PC-9 (cell line): ENCODE measurements around the gene ZNF407. TPM values are rescaled to one million over a fixed set of nuclear protein-coding genes. Genes with fewer than 3 reads are reported as not detected.

Source experiments
- BruUV-seq: library from RNA; stranded (reverse); fragments of 400-500 nt; replicated peaks from 2 replicates; lab custom pipeline; 2021; lab: Mats Ljungman, UMichigan
- CTCF ChIA-PET: fragments of 300-600 bp; sonication (Branson Sonifier 250); formaldehyde crosslinking; loops from one replicate; lab custom pipeline; 2022; ENCODE audit warnings: antibody characterized with exemption; lab: Charles Lee
- POLR2A ChIA-PET: fragments of 300-600 bp; sonication (Branson Sonifier 250); formaldehyde crosslinking; loops from one replicate; lab custom pipeline; 2022; ENCODE audit warnings: antibody characterized with exemption; ENCODE audit not compliant: unreplicated experiment; lab: Charles Lee
- DNase-seq, 2 experiments: peaks; one replicate each; pipeline versions ENCODE4 v3.0.0 to v3.0.0-alpha.2; 2015 to 2022; ENCODE audit warnings: mixed read lengths in 1 of 2
- H2AFZ ChIP-seq: fragments of 200-600 bp; sonication (generic); 2 replicates; pipeline ENCODE4 v1.8.1; 2017; ENCODE audit warnings: antibody characterized with exemption
- H3F3A ChIP-seq: fragments of 200-600 bp; sonication (generic); 2 replicates; pipeline ENCODE4 v1.8.1; 2017; ENCODE audit warnings: antibody characterized with exemption, mild to moderate bottlenecking, low read depth; ENCODE audit not compliant: insufficient read depth
- H3K27ac ChIP-seq: fragments of 200-600 bp; sonication (generic); 2 replicates; pipeline ENCODE4 v1.6.1; 2016; ENCODE audit warnings: mixed run types
- H3K27me3 ChIP-seq: fragments of 200-600 bp; sonication (generic); 2 replicates; pipeline ENCODE4 v1.6.1; 2016; ENCODE audit warnings: low read depth, mixed run types; ENCODE audit not compliant: insufficient read depth
- H3K36me3 ChIP-seq: fragments of 200-600 bp; sonication (generic); 2 replicates; pipeline ENCODE4 v1.6.1; 2016; ENCODE audit warnings: low read depth, mixed run types
- H3K4me1 ChIP-seq: fragments of 200-600 bp; sonication (generic); replicated peaks from 2 replicates; pipeline ENCODE4 v1.6.1; 2016; ENCODE audit warnings: mixed run types; ENCODE audit not compliant: insufficient read depth
- H3K4me2 ChIP-seq: fragments of 200-600 bp; sonication (generic); 2 replicates; pipeline ENCODE4 v1.6.1; 2017; ENCODE audit warnings: mixed run types
- H3K4me3 ChIP-seq: fragments of 200-600 bp; sonication (generic); 2 replicates; pipeline ENCODE4 v1.6.1; 2016; ENCODE audit warnings: mixed run types
- H3K79me2 ChIP-seq: fragments of 200-600 bp; sonication (generic); 2 replicates; pipeline ENCODE4 v1.6.1; 2017; ENCODE audit warnings: low read depth, mixed run types
- H3K9me2 ChIP-seq: fragments of 200-600 bp; sonication (generic); 2 replicates; pipeline ENCODE4 v1.8.1; 2017; ENCODE audit warnings: mild to moderate bottlenecking; ENCODE audit not compliant: insufficient read depth
- H3K9me3 ChIP-seq: fragments of 200-600 bp; sonication (generic); 2 replicates; pipeline ENCODE4 v1.8.1; 2016; ENCODE audit warnings: low read depth; ENCODE audit not compliant: insufficient read depth
- H4K20me1 ChIP-seq: fragments of 200-600 bp; sonication (generic); 2 replicates; pipeline ENCODE4 v1.8.1; 2017; ENCODE audit not compliant: insufficient read depth
- CTCF ChIP-seq: fragments of 200-600 bp; sonication (generic); conservative IDR thresholded peaks from 2 replicates; pipeline ENCODE4 v1.6.1; 2017; ENCODE audit warnings: mixed run types, antibody characterized with exemption, mild to moderate bottlenecking, moderate library complexity
- EZH2 ChIP-seq: fragments of 200-600 bp; sonication (generic); IDR thresholded peaks from 2 replicates; pipeline ENCODE4 v1.8.0; 2017; ENCODE audit warnings: antibody characterized with exemption, low read depth
- intact Hi-C: fragments of 100-400 bp; cut with micrococcal nuclease; formaldehyde crosslinking; loops from one replicate; pipeline ENCODE4 v1.10.0; 2022; ENCODE audit not compliant: unreplicated experiment
- total RNA-seq: library from RNA; stranded (reverse); gene quantifications from 2 replicates; pipeline ENCODE4 v1.2.3, GENCODE V29; 2021

The ZNF407 gene
- total RNA-seq, 1 experiment from 2014 or later = 13.4 TPM

- no peaks in the 10 kb centered on the region for H3F3A ChIP-seq
- no peak overlapping the region for H3K4me3 ChIP-seq
- no peaks in the 10 kb centered on the region for H4K20me1 ChIP-seq
- H3K79me2 ChIP-seq = no peaks in the 10 kb centered on the region
- POLR2A ChIA-PET = no interaction called here
- H3K9me3 ChIP-seq = 0 out of 2 replicates have a peak, but pooled peaks cover 2% of the 10 kb centered on the region
- no peaks in the 10 kb centered on the region for H3K27me3 ChIP-seq
- no peak overlapping the region for H3K27ac ChIP-seq
- H3K9me2 ChIP-seq = no peaks in the 10 kb centered on the region
- intact Hi-C loops = no loop called here
- no peak for TF ChIP-seq EZH2
- TF ChIP-seq CTCF = no peak
- DNase-seq = no peak
- H3K4me1 ChIP-seq = no peaks in the 10 kb centered on the region
- CTCF ChIA-PET = no interaction called here
- H2AFZ ChIP-seq = no peak overlapping the region
- H3K36me3 ChIP-seq = no peaks in the 10 kb centered on the region
- BruUV-seq = no TSS peak
- H3K4me2 ChIP-seq = no peak overlapping the region
Measured at GRCh38 chr18:74632351-74632679, 34.6 kb downstream of the ZNF407 start.

- Histone ChIP-seq H3K4me2 (no peak overlapping the region), H4K20me1 (no peaks in the 10 kb centered on the region), H3K27me3 (no peaks in the 10 kb centered on the region), H3K27ac (no peak overlapping the region), H3K4me1 (no peaks in the 10 kb centered on the region), H2AFZ (no peak overlapping the region), H3K36me3 (no peaks in the 10 kb centered on the region), H3K9me3 (0 out of 2 replicates have a peak, but pooled peaks cover 2% of the 10 kb centered on the region), H3K9me2 (no peaks in the 10 kb centered on the region), H3K4me3 (no peak overlapping the region), H3K79me2 (no peaks in the 10 kb centered on the region), H3F3A (no peaks in the 10 kb centered on the region)
- TF ChIP-seq EZH2 (no peak), CTCF (no peak)
- BruUV-seq = no TSS peak
- POLR2A ChIA-PET = no interaction called here
- DNase-seq = no peak
- intact Hi-C loops = no loop called here
- CTCF ChIA-PET = no interaction called here
Measured at GRCh38 chr18:74632856-74633255, 35.2 kb downstream of the ZNF407 start.

GRCh38 chr18:74633652-74634352 is 36.1 kb downstream of the ZNF407 start:
- Histone ChIP-seq H3K4me3 (no peak overlapping the region), H3K36me3 (no peaks in the 10 kb centered on the region), H2AFZ (no peak overlapping the region), H4K20me1 (no peaks in the 10 kb centered on the region), H3K79me2 (no peaks in the 10 kb centered on the region), H3K9me2 (no peaks in the 10 kb centered on the region), H3K27me3 (no peaks in the 10 kb centered on the region), H3K9me3 (0 out of 2 replicates have a peak, but pooled peaks cover 2% of the 10 kb centered on the region), H3F3A (no peaks in the 10 kb centered on the region), H3K4me1 (no peaks in the 10 kb centered on the region), H3K4me2 (no peak overlapping the region), H3K27ac (no peak overlapping the region)
- no peak for TF ChIP-seq EZH2
- no peak for TF ChIP-seq CTCF
- intact Hi-C loops = no loop called here
- POLR2A ChIA-PET = no interaction called here
- no TSS peak for BruUV-seq
- CTCF ChIA-PET = no interaction called here
- no peak for DNase-seq
